Keratinocyte (primary cell): ENCODE data around the gene RAD9B. TPM values are rescaled to one million over a fixed set of nuclear protein-coding genes. Genes with fewer than 3 reads are reported as not detected.

Experiments
- DNase-seq: peaks from one replicate; pipeline ENCODE4 v3.0.0-alpha.2; 2011; ENCODE audit warnings: low read depth, missing footprints, low spot score
- FAIRE-seq: peaks from 2 replicates; lab custom pipeline; 2011; peaks lifted over from hg19 to GRCh38; lab: Jason Lieb, UNC
- H2AFZ ChIP-seq: 2 replicates; pipeline ENCODE4 v1.6.0; 2012; ENCODE audit warnings: low read length, control low read depth, inconsistent platforms; ENCODE audit not compliant: control insufficient read depth
- H3K27ac ChIP-seq: 2 replicates; pipeline ENCODE4 v1.5.1; 2011; ENCODE audit warnings: low read length; ENCODE audit not compliant: control insufficient read depth, insufficient read depth
- H3K27me3 ChIP-seq: 3 replicates; pipeline ENCODE4 v1.6.0; 2011; ENCODE audit warnings: low read length; ENCODE audit not compliant: control insufficient read depth, insufficient read depth; ENCODE audit errors: extremely low read depth
- H3K36me3 ChIP-seq, 2 experiments: 2 replicates in 1 of 2; 3 replicates in 1 of 2; pipeline ENCODE4 v1.5.1; 2011; ENCODE audit warnings: low read length in 2 of 2, mild to moderate bottlenecking in 1 of 2; ENCODE audit not compliant: control insufficient read depth in 2 of 2, insufficient read depth in 2 of 2; ENCODE audit errors: extremely low read depth in 1 of 2
- H3K4me1 ChIP-seq: 3 replicates; pipeline ENCODE4 v1.5.1; 2011; ENCODE audit warnings: low read length; ENCODE audit not compliant: control insufficient read depth, insufficient read depth; ENCODE audit errors: extremely low read depth
- H3K4me2 ChIP-seq: 3 replicates; pipeline ENCODE4 v1.6.0; 2011; ENCODE audit warnings: low read depth, low read length; ENCODE audit not compliant: control insufficient read depth, insufficient read depth; ENCODE audit errors: extremely low read depth
- H3K4me3 ChIP-seq, 3 experiments: fragments of 200-600 bp in 1 of 3; sonication (generic) in 1 of 3; 2 replicates in 2 of 3; 3 replicates in 1 of 3; pipeline ENCODE4 v1.5.1; 2011 to 2016; ENCODE audit warnings: low read length in 3 of 3, mild to moderate bottlenecking in 3 of 3, control low read depth in 2 of 3, inconsistent platforms in 1 of 3, low read depth in 1 of 3, mixed read lengths in 1 of 3, mixed run types in 1 of 3, moderate library complexity in 1 of 3; ENCODE audit not compliant: control insufficient read depth in 2 of 3, insufficient read depth in 2 of 3; ENCODE audit errors: extremely low read depth in 1 of 3
- H3K79me2 ChIP-seq: 2 replicates; pipeline ENCODE4 v1.6.0; 2012; ENCODE audit warnings: low read length; ENCODE audit not compliant: control insufficient read depth, insufficient read depth
- H3K9ac ChIP-seq: 3 replicates; pipeline ENCODE4 v1.6.0; 2011; ENCODE audit warnings: low read length; ENCODE audit not compliant: control insufficient read depth, insufficient read depth; ENCODE audit errors: extremely low read depth
- H3K9me1 ChIP-seq: 3 replicates; pipeline ENCODE4 v1.6.0; 2011; ENCODE audit warnings: low read length; ENCODE audit not compliant: control insufficient read depth, insufficient read depth; ENCODE audit errors: extremely low read depth
- H3K9me3 ChIP-seq: 2 replicates; pipeline ENCODE4 v1.5.1; 2012; ENCODE audit warnings: low read depth, low read length; ENCODE audit not compliant: control insufficient read depth
- H4K20me1 ChIP-seq: 3 replicates; pipeline ENCODE4 v1.6.0; 2011; ENCODE audit warnings: low read length; ENCODE audit not compliant: control insufficient read depth, insufficient read depth; ENCODE audit errors: extremely low read depth
- CTCF ChIP-seq, 3 experiments: IDR thresholded peaks in 1 of 3; conservative IDR thresholded peaks in 1 of 3; optimal IDR thresholded peaks in 1 of 3; 2 replicates in 2 of 3; 3 replicates in 1 of 3; pipeline versions ENCODE3 to v1.5.1; 2011; ENCODE audit warnings: low read length in 3 of 3, mild to moderate bottlenecking in 3 of 3, moderate library complexity in 2 of 3, control low read depth in 1 of 3, inconsistent platforms in 1 of 3; ENCODE audit not compliant: insufficient read depth in 2 of 3; ENCODE audit errors: extremely low read depth in 1 of 3
- EZH2 ChIP-seq: IDR thresholded peaks from one replicate; pipeline ENCODE4 v1.6.1; 2012; ENCODE audit warnings: inconsistent platforms, mild to moderate bottlenecking, low read length, moderate library complexity
- dilution Hi-C: fragments of 300-500 bp; cut with MboI; formaldehyde crosslinking; loops from one replicate; pipeline ENCODE4 v1.7.0; 2020; ENCODE audit warnings: low sequenced_read_pairs; ENCODE audit not compliant: extremely low pct_ligation_motif_present
- polyA plus RNA-seq, 5 experiments: library from polyadenylated mRNA; depleted of rRNA in 3 of 5; stranded (reverse) in 3 of 5; stranded (forward) in 1 of 5; unstranded in 1 of 5; fragments of >200 nt; gene quantifications; 1 replicate in 1 of 5; 2 replicates in 3 of 5; 3 replicates in 1 of 5; pipeline versions ENCODE4 v1.2.1 to v1.2.3, GENCODE V29; 2011 to 2012; ENCODE audit warnings: missing spikeins in 2 of 5, low read depth in 1 of 5, low replicate concordance in 1 of 5

Gene RAD9B
- polyA plus RNA-seq, 1 donor (not counting 4 experiments of a cell fraction or from before 2014, with no cell fraction given) = 0.31 TPM

GRCh38 chr12:110498984-110499706 is 3.0 kb upstream of the RAD9B start:
- Histone ChIP-seq H3K27me3 (no peaks in the 10 kb centered on the region), H3K9ac (no peak overlapping the region), H4K20me1 (no peaks in the 10 kb centered on the region), H3K27ac (no peak overlapping the region), H2AFZ (no peak overlapping the region), H3K9me1 (no peaks in the 10 kb centered on the region), H3K4me1 (peaks cover 20% of the 10 kb centered on the region), H3K9me3 (no peaks in the 10 kb centered on the region), H3K36me3 (peaks cover 3 to 9% of the 10 kb centered on the region in 2 experiments), H3K4me3 (no peak overlapping the region), H3K4me2 (peak overlapping the region; percentile 9), H3K79me2 (peaks cover 52% of the 10 kb centered on the region)
- FAIRE-seq (no peak), DNase-seq (no peak)
- TF ChIP-seq EZH2 (no peak), CTCF (optimal IDR thresholded peaks at IDR 0.05 in 1 of 3, IDR thresholded peaks at IDR 0.05 in 1 of 3, conservative IDR thresholded peaks at IDR 0.05 in 1 of 3; ENCODE audit: extremely low read depth in 1 of 3, insufficient read depth in 2 of 3, low read length in 3 of 3) (no peak)
- dilution Hi-C loops = no loop called here

GRCh38 chr12:110501399-110501751 is 756 bp upstream of the RAD9B start:
- peaks cover 47% of the 10 kb centered on the region for H3K79me2 ChIP-seq
- peaks cover 0 to 4% of the 10 kb centered on the region in 2 experiments for H3K36me3 ChIP-seq
- TF ChIP-seq CTCF (optimal IDR thresholded peaks at IDR 0.05 in 1 of 3, IDR thresholded peaks at IDR 0.05 in 1 of 3, conservative IDR thresholded peaks at IDR 0.05 in 1 of 3; ENCODE audit: extremely low read depth in 1 of 3, insufficient read depth in 2 of 3, low read length in 3 of 3) (no peak), EZH2 (no peak)
- H3K27me3 ChIP-seq = no peaks in the 10 kb centered on the region
- H2AFZ ChIP-seq = peak overlapping the region; percentile 44
- H3K9me3 ChIP-seq = no peaks in the 10 kb centered on the region
- peak overlapping the region; percentile 86 for H3K9ac ChIP-seq
- H3K4me3 ChIP-seq = peak overlapping the region; percentile 76 to 92 (median 77)
- no peaks in the 10 kb centered on the region for H3K9me1 ChIP-seq
- dilution Hi-C loops = no loop called here
- no peaks in the 10 kb centered on the region for H4K20me1 ChIP-seq
- DNase-seq (no peak), FAIRE-seq (no peak)
- peak overlapping the region; percentile 77 for H3K27ac ChIP-seq
- H3K4me2 ChIP-seq = peak overlapping the region; percentile 83
- H3K4me1 ChIP-seq = peaks cover 20% of the 10 kb centered on the region
